ENCODE measurements around the gene ARSA. TPM values are rescaled to one million over a fixed set of nuclear protein-coding genes. Genes with fewer than 3 reads are reported as not detected.

The ARSA gene
- total RNA-seq, 1 experiment from 2014 or later = 16.4 TPM

- Histone ChIP-seq H3K36me3 (ENCODE audit: control insufficient read depth in 1 of 2, insufficient read depth in 2 of 2, low read length in 2 of 2) (no peaks in the 10 kb centered on the region), H3K27ac (ENCODE audit: low read depth, low read length) (no peak overlapping the region), H3K4me2 (ENCODE audit: low read length) (no peak overlapping the region), H3K4me1 (ENCODE audit: control insufficient read depth in 1 of 2, insufficient read depth in 2 of 2, low read length in 2 of 2) (peaks cover 19 to 28% of the 10 kb centered on the region in 2 experiments), H3K9me3 (ENCODE audit: control insufficient read depth in 1 of 2, insufficient read depth in 1 of 2, low read depth in 1 of 2, low read length in 2 of 2) (no peaks in the 10 kb centered on the region), H3K27me3 (ENCODE audit: insufficient read depth, low read length) (no peaks in the 10 kb centered on the region), H2AFZ (ENCODE audit: low read depth, low read length, poor library complexity, severe bottlenecking) (no peak overlapping the region), H3K9ac (ENCODE audit: low read length) (no peak overlapping the region), H4K20me1 (ENCODE audit: insufficient read depth) (no peaks in the 10 kb centered on the region), H3K79me2 (ENCODE audit: insufficient read depth, low read length) (no peaks in the 10 kb centered on the region), H3K9me2 (ENCODE audit: insufficient read depth) (no peaks in the 10 kb centered on the region), H3K4me3 (replicated peaks in 1 of 2; ENCODE audit: low read depth in 1 of 2, low read length in 2 of 2) (no peak overlapping the region)
- ChIA-PET POLR2A (no interaction called here), CTCF (no interaction called here), RAD21 (ENCODE audit: low non-redundant PET in 1 of 2, low total read pairs in 2 of 2, uncharacterized antibody in 2 of 2, unreplicated experiment in 2 of 2) (no interaction called here)
- intact Hi-C loops (cut with micrococcal nuclease) = no loop called here
- TF ChIP-seq REST (IDR thresholded peaks at IDR 0.05; ENCODE audit: low read depth) (no peak), SP1 (IDR thresholded peaks at IDR 0.05; ENCODE audit: low read depth) (no peak), ATF3 (IDR thresholded peaks at IDR 0.05) (no peak), ELF1 (IDR thresholded peaks at IDR 0.05; ENCODE audit: borderline replicate concordance, low read depth) (no peak), POLR2AphosphoS5 (IDR thresholded peaks at IDR 0.05; ENCODE audit: low read depth, low read length) (no peak), RAD21 (IDR thresholded peaks at IDR 0.05; ENCODE audit: low read depth) (no peak), SIN3A (IDR thresholded peaks at IDR 0.05; ENCODE audit: low read depth) (no peak)
- BruUV-seq (replicated peaks) = no TSS peak
- no peak for ATAC-seq
- DNase-seq (ENCODE audit: low read depth, low spot score) = no peak
These were observed 17.9 kb downstream of the ARSA start for GRCh38 chr22:50610041-50610451.

- Histone ChIP-seq H3K9me3 (ENCODE audit: control insufficient read depth in 1 of 2, insufficient read depth in 1 of 2, low read depth in 1 of 2, low read length in 2 of 2) (no peaks in the 10 kb centered on the region), H3K4me1 (ENCODE audit: control insufficient read depth in 1 of 2, insufficient read depth in 2 of 2, low read length in 2 of 2) (peaks cover 19 to 25% of the 10 kb centered on the region in 2 experiments), H4K20me1 (ENCODE audit: insufficient read depth) (no peaks in the 10 kb centered on the region), H3K9ac (ENCODE audit: low read length) (no peak overlapping the region), H3K27ac (ENCODE audit: low read depth, low read length) (no peak overlapping the region), H3K4me2 (ENCODE audit: low read length) (no peak overlapping the region), H3K36me3 (ENCODE audit: control insufficient read depth in 1 of 2, insufficient read depth in 2 of 2, low read length in 2 of 2) (no peaks in the 10 kb centered on the region), H3K79me2 (ENCODE audit: insufficient read depth, low read length) (no peaks in the 10 kb centered on the region), H2AFZ (ENCODE audit: low read depth, low read length, poor library complexity, severe bottlenecking) (no peak overlapping the region), H3K27me3 (ENCODE audit: insufficient read depth, low read length) (no peaks in the 10 kb centered on the region), H3K4me3 (replicated peaks in 1 of 2; ENCODE audit: low read depth in 1 of 2, low read length in 2 of 2) (no peak overlapping the region), H3K9me2 (ENCODE audit: insufficient read depth) (no peaks in the 10 kb centered on the region)
- no peak for ATAC-seq
- TF ChIP-seq EZH2 (IDR thresholded peaks at IDR 0.05) (no peak), SRF (IDR thresholded peaks at IDR 0.05; ENCODE audit: low read depth) (no peak), ELF1 (IDR thresholded peaks at IDR 0.05; ENCODE audit: borderline replicate concordance, low read depth) (no peak), ZNF274 (IDR thresholded peaks at IDR 0.05; ENCODE audit: low read depth, low read length) (no peak), RAD21 (IDR thresholded peaks at IDR 0.05; ENCODE audit: low read depth) (no peak), SP1 (IDR thresholded peaks at IDR 0.05; ENCODE audit: low read depth) (no peak), CBX3 (IDR thresholded peaks at IDR 0.05; ENCODE audit: low read depth) (no peak), YY1 (IDR thresholded peaks at IDR 0.05; ENCODE audit: extremely low read depth, insufficient replicate concordance, low read depth, low read length) (no peak), CTCF (IDR thresholded peaks at IDR 0.05 in 2 of 3, conservative IDR thresholded peaks at IDR 0.05 in 1 of 3; ENCODE audit: borderline replicate concordance in 1 of 3, insufficient read depth in 1 of 3, low read depth in 2 of 3, low read length in 2 of 3) (no peak), CEBPB (IDR thresholded peaks at IDR 0.05; ENCODE audit: low read depth) (no peak), POLR2AphosphoS5 (IDR thresholded peaks at IDR 0.05; ENCODE audit: low read depth, low read length) (no peak), ZFX (IDR thresholded peaks at IDR 0.05) (no peak), EZH2phosphoT487 (IDR thresholded peaks at IDR 0.05; ENCODE audit: borderline replicate concordance) (no peak)
- DNase-seq (ENCODE audit: low read depth, low spot score) = no peak
- no TSS peak for BruUV-seq (replicated peaks)
- ChIA-PET CTCF (no interaction called here), POLR2A (no interaction called here), RAD21 (ENCODE audit: low non-redundant PET in 1 of 2, low total read pairs in 2 of 2, uncharacterized antibody in 2 of 2, unreplicated experiment in 2 of 2) (no interaction called here)
- intact Hi-C loops (cut with micrococcal nuclease) = no loop called here
These were observed 18.4 kb downstream of the ARSA start for GRCh38 chr22:50609599-50609998.
